ENCODE measurements around the gene ABHD13. TPM values are rescaled to one million over a fixed set of nuclear protein-coding genes. Genes with fewer than 3 reads are reported as not detected.

ABHD13 gene
- total RNA-seq (18.0 TPM), polyA plus RNA-seq (7.9 TPM)

DNA sequence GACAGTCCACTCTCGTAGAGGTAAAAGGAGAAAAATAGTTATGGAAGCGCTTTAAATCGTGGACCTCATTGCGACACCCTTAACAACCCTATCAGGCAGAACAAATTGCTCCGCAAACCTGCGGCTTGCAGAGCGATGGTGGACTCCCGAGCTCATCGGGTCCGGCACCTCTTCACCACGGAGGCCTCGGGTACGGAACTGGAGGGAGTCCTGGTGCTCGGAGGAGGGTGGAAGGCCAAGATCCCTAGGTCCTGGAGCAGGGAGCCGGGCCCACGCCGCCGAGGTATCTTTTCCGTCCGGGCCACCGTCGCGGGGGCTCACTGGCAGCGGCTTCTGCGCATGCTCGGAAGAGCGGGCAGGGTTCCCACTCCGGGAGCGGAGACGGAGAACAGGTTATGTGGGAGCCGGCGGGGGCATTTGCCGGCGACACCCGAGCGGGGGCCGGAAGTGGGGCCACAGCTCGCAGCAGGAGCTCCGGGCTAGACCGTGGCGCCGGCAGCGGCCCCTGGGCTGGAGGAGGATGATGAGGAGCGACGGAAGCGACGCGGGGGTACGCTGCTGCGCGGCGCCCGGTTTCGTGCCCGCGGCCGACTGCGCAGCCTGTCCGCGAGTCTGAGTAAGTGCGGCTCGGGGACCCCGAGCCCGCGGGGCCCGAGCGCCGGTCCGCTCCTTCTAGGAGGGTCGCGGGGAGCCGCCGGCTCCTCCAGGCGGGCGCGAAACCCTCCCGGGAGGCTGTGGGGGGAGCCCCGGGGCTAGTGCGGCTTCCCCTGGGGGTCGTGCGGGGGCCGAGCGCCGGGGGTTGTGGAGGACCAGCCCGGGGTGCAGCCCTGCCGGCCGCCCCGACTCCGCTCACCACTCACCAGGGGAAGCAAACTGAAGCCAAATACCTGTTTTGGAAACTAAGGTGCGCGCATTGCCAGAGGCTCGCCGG, at the start of gene ABHD13:
ABHD13 (plus strand) TSS at position 349 of the 931 bp plus-strand sequence. CDS start 10,827 bp downstream, outside the sequence.
- under 1% methylated on average over 93 of the region's 93 CpGs for WGBS

DNA sequence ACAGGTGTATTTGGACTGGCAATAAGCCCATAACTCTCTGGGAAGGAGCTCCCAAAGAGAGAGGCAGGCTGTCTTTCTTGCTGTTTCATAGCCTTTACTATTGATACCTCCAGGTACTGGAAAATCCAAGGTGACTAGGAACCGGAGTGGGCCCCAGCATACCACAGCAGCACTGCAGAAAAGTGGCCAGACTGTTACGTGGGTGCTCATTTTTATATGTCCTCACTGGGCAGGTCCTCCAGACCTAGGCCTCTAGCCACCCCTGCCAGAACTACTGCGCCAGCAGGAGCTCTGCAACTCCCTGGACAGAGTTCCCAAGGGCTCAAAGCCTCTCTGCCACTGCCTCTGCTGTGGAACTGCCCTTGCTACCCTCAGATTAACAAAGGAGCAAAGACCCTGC, 49.3 kb upstream of the ABHD13 start:
- H3K36me3 ChIP-seq (ENCODE audit: insufficient read depth), result no peaks in the 10 kb centered on the region
- 87% methylated on average over 3 of the region's 3 CpGs for WGBS
- no peaks in the 10 kb centered on the region for H3K4me1 ChIP-seq (ENCODE audit: insufficient read depth)
- H3K27ac ChIP-seq (ENCODE audit: low read depth), result no peak overlapping the region
- H3K4me3 ChIP-seq (ENCODE audit: low read depth, low read length), result no peak overlapping the region
- DNase-seq (ENCODE audit: extremely low spot score), result no peak

More for the DNA sequence above, at the start of gene ABHD13:
- Histone ChIP-seq H3K27ac (ENCODE audit: low read depth) (peak within 1 kb of the TSS; percentile 89), H3K4me1 (ENCODE audit: insufficient read depth) (peaks cover 5% of the 10 kb centered on the region), H3K4me3 (ENCODE audit: low read depth, low read length) (peak within 1 kb of the TSS; percentile 99), H3K36me3 (ENCODE audit: insufficient read depth) (no peaks in the 10 kb centered on the region)
- DNase-seq (ENCODE audit: extremely low spot score), result peak; percentile 81

DNA sequence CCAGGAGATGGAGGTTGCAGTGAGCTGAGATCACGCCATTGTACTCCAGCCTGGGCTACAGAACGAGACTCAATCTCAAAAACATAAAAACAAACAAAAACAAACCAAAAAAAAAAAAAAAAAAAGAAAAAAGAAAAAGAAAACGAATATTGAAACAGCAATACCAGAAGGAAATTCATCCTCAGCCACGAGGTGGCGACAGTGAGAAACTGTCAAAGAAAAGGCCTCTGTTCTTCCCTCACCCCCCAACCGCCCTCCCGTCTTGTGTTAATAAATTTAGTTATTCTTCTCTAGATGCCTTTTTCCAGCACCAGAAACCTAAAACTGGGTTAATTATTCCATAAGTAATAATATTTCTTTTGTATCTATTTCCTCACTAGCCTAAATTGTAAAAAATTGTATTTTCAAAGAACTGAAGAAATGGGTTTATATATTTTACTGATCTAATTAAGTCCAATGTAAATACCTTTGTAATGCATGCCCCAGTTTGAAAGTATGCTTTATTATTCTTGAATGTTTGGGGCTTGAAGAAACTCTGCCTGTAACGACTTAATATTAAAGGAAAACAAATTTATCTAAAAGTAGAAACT, 41.4 kb upstream of the ABHD13 start:
- Histone ChIP-seq H3K27ac (ENCODE audit: low read depth) (no peak overlapping the region), H3K36me3 (ENCODE audit: insufficient read depth) (no peaks in the 10 kb centered on the region), H3K4me1 (ENCODE audit: insufficient read depth) (no peaks in the 10 kb centered on the region), H3K4me3 (ENCODE audit: low read depth, low read length) (no peak overlapping the region)
- no peak for DNase-seq (ENCODE audit: extremely low spot score)
- 63% methylated on average over 8 of the region's 8 CpGs for WGBS

DNA sequence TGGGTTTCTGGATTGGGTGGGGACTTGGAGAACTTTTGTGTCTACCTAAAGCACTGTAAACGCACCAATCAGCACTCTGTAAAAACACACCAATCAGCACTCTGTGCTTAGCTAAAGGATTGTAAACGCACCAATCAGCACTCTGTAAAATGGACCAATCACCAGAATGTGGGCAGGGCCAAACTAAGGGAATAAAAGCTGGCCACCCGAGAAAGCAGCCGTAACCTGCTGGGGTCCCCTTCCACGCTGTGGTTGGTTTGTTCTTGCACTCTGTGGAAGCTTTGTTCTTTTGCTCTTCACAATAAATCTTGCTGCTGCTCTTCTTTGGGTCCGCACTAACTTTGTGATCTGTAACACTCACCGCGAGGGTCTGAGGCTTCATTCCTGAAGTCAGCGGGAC, 40.1 kb upstream of the ABHD13 start:
- DNase-seq (ENCODE audit: extremely low spot score), result no peak
- Histone ChIP-seq H3K36me3 (ENCODE audit: insufficient read depth) (no peaks in the 10 kb centered on the region), H3K27ac (ENCODE audit: low read depth) (no peak overlapping the region), H3K4me3 (ENCODE audit: low read depth, low read length) (no peak overlapping the region), H3K4me1 (ENCODE audit: insufficient read depth) (no peaks in the 10 kb centered on the region)
- WGBS, result 93% methylated on average over 9 of the region's 9 CpGs

DNA sequence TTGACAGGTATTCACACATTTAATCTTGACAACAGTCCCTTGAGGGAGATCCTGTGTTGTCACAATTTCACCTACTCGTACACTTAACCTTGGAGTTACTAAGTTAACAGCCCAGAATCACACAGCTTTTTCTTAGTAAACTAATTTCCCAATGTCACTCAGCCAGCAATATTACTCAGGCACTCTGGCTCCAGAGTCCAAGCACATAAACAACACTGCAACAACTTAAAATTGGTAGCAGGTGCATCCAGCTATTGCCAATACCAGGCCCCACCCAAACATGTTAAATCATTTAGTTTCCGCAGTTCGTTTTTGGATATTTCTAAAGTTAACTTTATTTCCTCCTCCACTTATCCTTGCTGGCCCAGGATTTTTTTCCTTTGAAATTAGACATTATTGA, 35.5 kb upstream of the ABHD13 start:
- Histone ChIP-seq H3K4me3 (ENCODE audit: low read depth, low read length) (no peak overlapping the region), H3K36me3 (ENCODE audit: insufficient read depth) (no peaks in the 10 kb centered on the region), H3K4me1 (ENCODE audit: insufficient read depth) (no peaks in the 10 kb centered on the region), H3K27ac (ENCODE audit: low read depth) (no peak overlapping the region)
- 60% methylated on average over 3 of the region's 3 CpGs for WGBS
- DNase-seq (ENCODE audit: extremely low spot score), result no peak

DNA sequence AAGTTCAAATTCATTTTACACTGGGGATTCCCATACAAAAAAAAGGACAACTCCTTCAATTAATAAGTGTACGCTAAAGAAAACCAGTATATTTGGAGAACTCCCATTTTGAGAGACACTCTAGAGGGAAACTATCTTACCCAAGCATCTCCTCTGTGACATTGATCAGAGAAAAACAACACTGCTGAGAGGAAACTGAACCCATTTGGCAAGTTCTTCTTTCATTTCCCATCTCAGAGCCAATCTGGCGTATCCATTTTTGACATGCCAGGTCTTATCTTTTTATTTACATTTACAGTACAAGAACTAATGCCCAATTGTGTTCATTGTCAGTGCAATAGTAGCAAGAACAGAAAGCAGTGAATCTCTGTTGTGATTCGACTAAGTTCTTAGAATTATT, 33.0 kb upstream of the ABHD13 start:
- Histone ChIP-seq H3K36me3 (ENCODE audit: insufficient read depth) (no peaks in the 10 kb centered on the region), H3K4me3 (ENCODE audit: low read depth, low read length) (no peak overlapping the region), H3K4me1 (ENCODE audit: insufficient read depth) (no peaks in the 10 kb centered on the region), H3K27ac (ENCODE audit: low read depth) (no peak overlapping the region)
- DNase-seq (ENCODE audit: extremely low spot score), result no peak
- WGBS, result 52% methylated on average over 3 of the region's 3 CpGs

DNA sequence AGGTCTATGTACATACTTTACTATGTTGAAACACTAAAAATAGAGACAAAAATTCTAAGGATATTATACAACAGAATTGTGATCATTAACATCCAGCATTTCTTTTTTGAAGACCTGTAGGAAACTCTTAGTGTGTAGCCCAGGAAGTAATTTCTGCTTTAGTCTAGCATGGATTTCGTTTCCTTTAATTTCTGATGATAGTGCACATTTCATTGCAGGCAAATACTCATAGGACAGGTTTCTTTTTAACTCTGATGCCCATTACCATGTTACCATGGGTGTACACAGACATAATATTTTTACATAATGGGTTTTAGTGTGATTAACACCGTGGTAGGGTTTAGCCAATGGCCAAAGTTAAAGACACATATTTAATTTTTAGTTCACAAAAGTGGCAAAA, 29.9 kb upstream of the ABHD13 start:
- 65% methylated on average over 2 of the region's 2 CpGs for WGBS
- Histone ChIP-seq H3K4me1 (ENCODE audit: insufficient read depth) (no peaks in the 10 kb centered on the region), H3K36me3 (ENCODE audit: insufficient read depth) (no peaks in the 10 kb centered on the region), H3K27ac (ENCODE audit: low read depth) (no peak overlapping the region), H3K4me3 (ENCODE audit: low read depth, low read length) (no peak overlapping the region)
- DNase-seq (ENCODE audit: extremely low spot score), result no peak

DNA sequence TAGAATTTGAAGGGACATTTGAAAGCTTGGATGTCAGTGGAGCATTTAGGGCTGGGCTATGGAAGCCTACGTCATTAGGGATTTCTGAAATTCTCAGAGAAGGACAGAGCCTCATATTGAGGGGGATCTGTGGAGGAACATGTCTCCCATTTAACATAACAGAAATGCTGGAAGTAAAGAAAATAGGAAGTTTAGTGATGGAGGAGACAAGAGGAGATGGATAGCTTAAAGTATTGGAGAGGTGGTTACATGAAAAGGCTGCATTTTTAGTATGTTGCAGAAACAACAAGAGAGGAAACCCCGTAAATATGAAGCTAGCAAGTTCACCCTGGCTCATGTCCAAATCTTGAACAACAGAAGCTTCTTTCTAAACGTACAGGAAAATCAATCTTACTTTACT, 27.3 kb upstream of the ABHD13 start:
- no peak overlapping the region for H3K27ac ChIP-seq (ENCODE audit: low read depth)
- WGBS, result 46% methylated on average over 3 of the region's 3 CpGs
- H3K4me1 ChIP-seq (ENCODE audit: insufficient read depth), result no peaks in the 10 kb centered on the region
- DNase-seq (ENCODE audit: extremely low spot score), result no peak
- H3K4me3 ChIP-seq (ENCODE audit: low read depth, low read length), result no peak overlapping the region
- no peaks in the 10 kb centered on the region for H3K36me3 ChIP-seq (ENCODE audit: insufficient read depth)

DNA sequence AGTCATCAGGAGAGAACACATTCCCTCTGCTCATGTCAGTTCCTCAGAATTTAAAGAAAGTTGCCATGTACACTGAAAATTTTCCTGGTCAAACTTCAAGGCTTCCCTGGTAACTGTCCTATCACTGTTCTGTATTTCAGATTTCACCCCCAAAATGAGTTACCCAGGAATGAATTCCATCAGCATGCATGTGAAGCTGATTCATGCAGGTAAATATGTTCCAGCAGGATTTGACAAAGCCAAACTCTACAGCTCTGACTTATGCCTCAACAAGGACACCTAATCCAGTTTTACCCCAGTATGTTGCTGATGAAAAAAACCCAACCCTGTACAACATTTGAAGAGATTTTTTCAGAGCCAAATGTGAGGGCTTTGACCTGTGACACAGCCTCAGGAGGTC, 24.4 kb upstream of the ABHD13 start:
- Histone ChIP-seq H3K36me3 (ENCODE audit: insufficient read depth) (no peaks in the 10 kb centered on the region), H3K4me3 (ENCODE audit: low read depth, low read length) (no peak overlapping the region), H3K4me1 (ENCODE audit: insufficient read depth) (no peaks in the 10 kb centered on the region), H3K27ac (ENCODE audit: low read depth) (no peak overlapping the region)
- DNase-seq (ENCODE audit: extremely low spot score), result no peak

DNA sequence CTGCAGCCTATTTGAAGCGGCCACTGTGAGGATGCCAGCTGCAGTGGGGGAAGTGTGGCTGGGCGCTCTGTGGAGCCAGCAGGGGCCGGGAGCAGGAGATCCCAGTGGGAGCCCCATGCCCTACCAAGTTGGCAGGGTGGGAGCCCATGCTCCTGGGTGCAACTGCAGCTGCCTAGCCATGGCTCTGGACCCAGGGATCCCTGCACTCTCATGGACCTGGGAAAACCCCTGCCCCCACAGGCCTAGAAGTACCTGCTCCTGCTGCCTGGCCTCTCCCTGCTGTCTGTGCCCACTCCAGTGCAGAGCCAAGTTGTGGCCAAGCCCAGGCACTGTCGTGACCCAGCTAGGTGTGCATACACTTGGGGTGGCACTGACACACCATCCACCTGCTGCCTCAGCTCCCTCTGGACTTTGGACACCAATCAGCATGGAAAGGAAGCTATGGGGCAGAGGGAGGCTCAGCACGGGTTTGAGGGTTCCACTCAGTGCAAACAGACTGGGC, 23.7 kb upstream of the ABHD13 start:
- no peaks in the 10 kb centered on the region for H3K4me1 ChIP-seq (ENCODE audit: insufficient read depth)
- no peak overlapping the region for H3K27ac ChIP-seq (ENCODE audit: low read depth)
- no peak for DNase-seq (ENCODE audit: extremely low spot score)
- no peak overlapping the region for H3K4me3 ChIP-seq (ENCODE audit: low read depth, low read length)
- WGBS, result 83% methylated on average over 5 of the region's 5 CpGs
- H3K36me3 ChIP-seq (ENCODE audit: insufficient read depth), result no peaks in the 10 kb centered on the region

DNA sequence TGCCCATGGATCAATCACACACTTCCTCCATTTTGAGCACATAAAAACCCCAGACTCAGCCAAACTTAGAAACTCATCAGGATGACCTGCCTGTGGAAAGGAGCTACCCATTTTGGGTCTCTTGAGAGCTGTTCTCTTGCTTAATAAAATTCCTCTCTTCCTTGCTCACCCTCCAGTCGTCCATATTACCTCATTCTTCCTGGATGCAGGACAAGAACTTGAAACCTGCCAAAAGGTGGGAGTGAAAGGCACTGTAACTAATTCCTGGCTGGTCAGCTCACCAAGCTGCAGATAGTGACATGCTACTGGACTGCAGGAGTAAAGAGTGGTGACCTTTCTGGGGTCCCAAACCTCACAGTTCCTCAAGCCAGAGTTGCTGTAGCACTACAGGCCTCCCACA, 23.0 kb upstream of the ABHD13 start:
- H3K27ac ChIP-seq (ENCODE audit: low read depth), result no peak overlapping the region
- H3K36me3 ChIP-seq (ENCODE audit: insufficient read depth), result no peaks in the 10 kb centered on the region
- WGBS, result 42% methylated on average over 1 of the region's 1 CpG
- DNase-seq (ENCODE audit: extremely low spot score), result no peak
- no peaks in the 10 kb centered on the region for H3K4me1 ChIP-seq (ENCODE audit: insufficient read depth)
- H3K4me3 ChIP-seq (ENCODE audit: low read depth, low read length), result no peak overlapping the region

DNA sequence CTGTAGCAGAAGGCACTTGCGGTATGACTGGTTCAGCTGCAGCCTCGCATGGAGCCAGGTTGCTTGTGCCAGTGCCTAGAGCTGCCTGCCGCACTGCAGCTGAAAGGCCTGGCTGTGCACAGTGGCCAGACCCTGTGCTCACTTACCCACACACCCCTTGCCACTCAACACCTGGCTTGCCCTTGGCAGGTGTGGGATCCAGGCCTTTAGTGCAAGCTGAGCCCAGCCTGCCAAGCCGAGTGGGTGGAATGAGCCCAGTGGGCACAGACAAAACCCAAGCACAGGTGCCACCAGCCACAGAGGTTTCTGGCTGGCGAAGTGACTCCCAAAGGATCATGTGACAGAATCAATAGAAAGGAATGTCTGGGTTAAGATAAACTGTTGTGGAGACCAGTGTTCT, 22.3 kb upstream of the ABHD13 start:
- DNase-seq (ENCODE audit: extremely low spot score), result no peak
- Histone ChIP-seq H3K27ac (ENCODE audit: low read depth) (no peak overlapping the region), H3K4me1 (ENCODE audit: insufficient read depth) (no peaks in the 10 kb centered on the region), H3K36me3 (ENCODE audit: insufficient read depth) (no peaks in the 10 kb centered on the region), H3K4me3 (ENCODE audit: low read depth, low read length) (no peak overlapping the region)
- 95% methylated on average over 5 of the region's 5 CpGs for WGBS

DNA sequence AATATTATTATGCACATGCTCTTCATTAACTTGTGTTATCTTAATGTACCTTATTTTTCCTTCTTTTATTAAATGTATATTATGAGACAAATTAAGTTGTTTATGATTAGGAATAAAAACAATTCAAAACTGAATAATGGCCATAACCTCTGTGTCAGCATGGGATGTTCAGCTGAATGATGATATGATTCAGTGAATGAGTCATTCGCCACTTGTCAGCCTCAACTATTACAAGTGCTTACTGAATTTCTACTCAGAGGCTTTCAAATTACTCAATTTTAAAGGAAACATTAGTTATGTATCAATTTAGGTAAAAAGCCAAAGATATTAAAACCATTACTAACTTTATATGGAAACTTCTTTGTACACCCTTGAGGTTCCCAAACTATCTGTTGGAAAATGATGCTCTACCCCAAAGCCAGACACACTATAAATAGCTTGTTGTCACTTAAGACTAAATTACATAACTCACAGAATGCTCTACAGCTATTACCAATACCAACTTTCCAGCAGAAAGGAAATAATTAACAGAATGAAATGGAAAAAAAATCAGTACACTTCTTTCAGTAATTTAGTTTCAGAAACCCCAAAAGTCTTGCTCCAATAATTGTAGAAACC, 17.3 kb upstream of the ABHD13 start:
- Histone ChIP-seq H3K4me3 (ENCODE audit: low read depth, low read length) (no peak overlapping the region), H3K4me1 (ENCODE audit: insufficient read depth) (no peaks in the 10 kb centered on the region), H3K27ac (ENCODE audit: low read depth) (no peak overlapping the region), H3K36me3 (ENCODE audit: insufficient read depth) (no peaks in the 10 kb centered on the region)
- WGBS, result 87% methylated on average over 1 of the region's 1 CpG
- DNase-seq (ENCODE audit: extremely low spot score), result no peak

DNA sequence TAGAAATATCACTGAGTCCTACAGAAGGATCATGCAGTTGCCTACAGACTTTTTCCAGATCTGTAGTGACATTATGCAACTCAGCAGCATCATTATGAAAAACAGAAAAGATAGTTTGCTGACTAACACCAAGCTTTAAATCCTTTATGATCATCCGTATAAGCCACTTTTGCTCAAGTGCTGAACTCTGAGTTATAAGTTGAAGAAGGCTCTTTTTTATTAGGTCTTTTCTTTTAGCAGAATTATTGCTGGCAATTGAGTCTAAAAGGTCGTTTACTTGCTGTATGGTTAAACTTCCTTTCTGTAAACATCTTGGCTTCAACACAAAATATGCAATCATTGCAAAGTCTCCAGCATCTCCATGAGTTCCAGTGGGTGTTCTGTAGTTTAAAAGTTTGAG, 7.6 kb upstream of the ABHD13 start:
- WGBS, result 63% methylated on average over 2 of the region's 2 CpGs
- Histone ChIP-seq H3K27ac (ENCODE audit: low read depth) (no peak overlapping the region), H3K4me1 (ENCODE audit: insufficient read depth) (no peaks in the 10 kb centered on the region), H3K36me3 (ENCODE audit: insufficient read depth) (peaks cover 6% of the 10 kb centered on the region), H3K4me3 (ENCODE audit: low read depth, low read length) (no peak overlapping the region)
- DNase-seq (ENCODE audit: extremely low spot score), result no peak
